NCI-H187 (cell line): ENCODE measurements around the gene DPEP3.
A peak's percentile ranks its signal among the peaks of the same experiment; 100 is the strongest.
"Not testable (repeated sequence)": the region's sequence is repeated elsewhere in the genome, so short reads cannot be mapped to it uniquely, and the experiment has no call there.

Source experiments
- DNase-seq, 2 experiments: peaks; one replicate each; lab custom pipeline; 2025; lab: John Stamatoyannopoulos, UW

The DPEP3 gene

GRCh38 chr16:67994040-67994408 is 13.7 kb upstream of the DPEP3 start:
- not testable (repeated sequence) for DNase-seq

- DNase-seq = peak in 1 of 2 experiments; percentile 5
These were observed 13.1 kb upstream of the DPEP3 start for GRCh38 chr16:67993207-67994039.

- DNase-seq = no peak
These were observed 12.4 kb upstream of the DPEP3 start for GRCh38 chr16:67992661-67993206.

- DNase-seq = no peak
These were observed 9.7 kb upstream of the DPEP3 start for GRCh38 chr16:67990018-67990386.

GRCh38 chr16:67989322-67990017 is 9.2 kb upstream of the DPEP3 start:
- DNase-seq = no peak

GRCh38 chr16:67988675-67989074 is 8.4 kb upstream of the DPEP3 start:
- DNase-seq = no peak

GRCh38 chr16:67987460-67988160 is 7.3 kb upstream of the DPEP3 start:
- DNase-seq = no peak

- DNase-seq = no peak
These were observed 6.7 kb upstream of the DPEP3 start for GRCh38 chr16:67986949-67987348.

- no peak for DNase-seq
These were observed 1.9 kb upstream of the DPEP3 start for GRCh38 chr16:67982011-67982696.

GRCh38 chr16:67977469-67978227 is 2.7 kb downstream of the DPEP3 start:
- no peak for DNase-seq

- no peak for DNase-seq
These were observed 3.3 kb downstream of the DPEP3 start for GRCh38 chr16:67977005-67977404.

- no peak for DNase-seq
These were observed 4.1 kb downstream of the DPEP3 start for GRCh38 chr16:67976205-67976604.

- no peak for DNase-seq
These were observed 4.8 kb downstream of the DPEP3 start for GRCh38 chr16:67975321-67976105.

GRCh38 chr16:67972285-67972684 is 8.0 kb downstream of the DPEP3 start:
- DNase-seq = not testable (repeated sequence)

GRCh38 chr16:67971111-67971510 is 9.2 kb downstream of the DPEP3 start:
- no peak for DNase-seq

- DNase-seq = no peak
These were observed 10.9 kb downstream of the DPEP3 start for GRCh38 chr16:67969254-67970039.

GRCh38 chr16:67968400-67969253 is 11.7 kb downstream of the DPEP3 start, which contains the start of gene SLC12A4:
Gene SLC12A4 (minus strand): TSS chr16:67968637. CDS start chr16:67968553, 84 bp downstream.
- no peak for DNase-seq

GRCh38 chr16:67967958-67968399 is 12.3 kb downstream of the DPEP3 start:
- DNase-seq = no peak
